SJSA1 (cell line): Measurements from ENCODE around the gene SEPTIN12. TPM values are rescaled to one million over a fixed set of nuclear protein-coding genes. Genes with fewer than 3 reads are reported as not detected.
"Not testable (repeated sequence)": the region's sequence is repeated elsewhere in the genome, so short reads cannot be mapped to it uniquely, and the experiment has no call there.

Experiments
- DNase-seq, 2 experiments: peaks; one replicate each; pipeline ENCODE4 v3.0.0-alpha.2; 2015 to 2020; ENCODE audit warnings: low spot score in 2 of 2, low read depth in 1 of 2
- H3K27ac ChIP-seq: fragments of 250-450 bp; sonication (Bioruptor Pico); 2 replicates; pipeline ENCODE4 v1.5.1; 2020; ENCODE audit warnings: mild to moderate bottlenecking, moderate library complexity
- H3K27me3 ChIP-seq: fragments of 250-450 bp; sonication (Bioruptor Pico); replicated peaks from 2 replicates; pipeline ENCODE4 v1.5.1; 2020; ENCODE audit warnings: mild to moderate bottlenecking, moderate library complexity
- H3K36me3 ChIP-seq: fragments of 250-450 bp; sonication (Bioruptor Pico); 2 replicates; pipeline ENCODE4 v1.5.1; 2020; ENCODE audit warnings: mild to moderate bottlenecking
- H3K4me1 ChIP-seq: fragments of 250-450 bp; sonication (Bioruptor Pico); replicated peaks from 2 replicates; pipeline ENCODE4 v1.6.1; 2021; ENCODE audit warnings: mild to moderate bottlenecking
- H3K4me3 ChIP-seq: fragments of 250-450 bp; sonication (Bioruptor Pico); 2 replicates; pipeline ENCODE4 v1.5.1; 2020; ENCODE audit warnings: mild to moderate bottlenecking
- H3K9me3 ChIP-seq: fragments of 250-450 bp; sonication (Bioruptor Pico); replicated peaks from 2 replicates; pipeline ENCODE4 v1.5.1; 2020; ENCODE audit warnings: mild to moderate bottlenecking
- total RNA-seq: library from RNA; depleted of rRNA; stranded (reverse); fragments of >200 nt; shearing (Covaris generic); gene quantifications from 2 replicates; pipeline ENCODE4 v1.2.3, GENCODE V29; 2014

The SEPTIN12 gene
- total RNA-seq, 1 experiment from 2014 or later, result not detected

DNA sequence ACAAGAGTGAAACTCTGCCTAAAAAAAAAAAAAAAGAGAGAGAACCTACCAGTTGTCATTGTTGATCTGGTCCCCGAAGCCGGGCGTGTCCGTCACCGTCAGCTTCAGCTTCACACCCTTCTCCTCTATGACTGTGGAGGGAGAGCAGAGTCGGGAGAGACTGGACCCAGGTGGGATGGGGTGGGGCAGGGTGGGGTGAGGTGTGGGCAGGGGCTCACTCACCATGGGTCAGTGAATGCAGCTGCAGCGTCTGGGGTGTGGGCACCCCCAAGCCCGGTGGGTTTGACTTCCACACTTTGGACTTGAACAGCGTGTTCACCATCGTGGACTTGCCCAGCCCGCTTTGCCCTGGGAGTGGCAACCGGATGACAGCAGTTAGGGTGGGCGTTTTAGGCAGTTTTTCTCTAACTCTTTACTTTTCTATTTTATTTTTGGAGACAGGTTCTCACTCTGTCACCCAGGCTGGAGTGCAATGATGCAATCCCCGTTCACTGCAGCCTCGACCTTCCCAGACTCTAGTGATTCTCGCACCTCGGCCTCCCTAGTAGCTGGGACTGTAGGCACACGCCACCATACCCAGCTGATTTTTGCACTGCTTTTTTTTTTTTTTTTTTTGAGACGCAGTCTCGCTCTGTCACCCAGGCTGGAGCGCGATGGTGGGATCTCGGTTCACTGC, 2.2 kb downstream of the SEPTIN12 start:
- no peak overlapping the region for H3K4me3 ChIP-seq
- no peak for DNase-seq
- no peak overlapping the region for H3K27ac ChIP-seq
- no peaks in the 10 kb centered on the region for H3K4me1 ChIP-seq
- no peaks in the 10 kb centered on the region; the same call in 1 of the 2 replicates for H3K27me3 ChIP-seq
- no peaks in the 10 kb centered on the region for H3K36me3 ChIP-seq
- no peaks in the 10 kb centered on the region for H3K9me3 ChIP-seq

DNA sequence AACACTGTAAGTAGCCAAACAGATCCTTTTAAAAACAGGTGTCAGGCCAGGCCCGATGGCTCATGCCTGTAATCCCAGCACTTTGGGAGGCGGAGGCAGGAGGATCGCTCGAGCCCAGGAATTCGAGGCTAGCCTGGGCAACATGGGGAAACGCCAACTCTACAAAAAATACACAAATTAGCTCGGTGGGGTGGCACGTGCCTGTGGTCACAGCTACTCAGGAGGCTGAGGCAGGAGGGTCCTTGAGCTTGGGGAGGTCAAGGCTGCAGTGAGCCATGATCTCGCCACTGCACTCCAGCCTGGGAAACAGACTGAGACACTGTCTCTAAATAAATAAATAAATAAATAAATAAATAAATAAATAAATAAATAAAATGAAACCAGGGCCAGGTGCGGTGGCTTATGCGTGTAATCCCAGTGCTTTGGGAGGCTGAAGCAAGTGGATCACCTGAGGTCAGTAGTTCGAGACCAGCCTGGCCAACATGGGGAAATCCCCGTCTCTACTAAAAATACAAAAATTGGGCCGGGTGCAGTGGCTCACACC, 3.6 kb downstream of the SEPTIN12 start:
- not testable (repeated sequence) for DNase-seq, H3K36me3 ChIP-seq, H3K27ac ChIP-seq, H3K4me1 ChIP-seq, H3K27me3 ChIP-seq, H3K4me3 ChIP-seq, H3K9me3 ChIP-seq

DNA sequence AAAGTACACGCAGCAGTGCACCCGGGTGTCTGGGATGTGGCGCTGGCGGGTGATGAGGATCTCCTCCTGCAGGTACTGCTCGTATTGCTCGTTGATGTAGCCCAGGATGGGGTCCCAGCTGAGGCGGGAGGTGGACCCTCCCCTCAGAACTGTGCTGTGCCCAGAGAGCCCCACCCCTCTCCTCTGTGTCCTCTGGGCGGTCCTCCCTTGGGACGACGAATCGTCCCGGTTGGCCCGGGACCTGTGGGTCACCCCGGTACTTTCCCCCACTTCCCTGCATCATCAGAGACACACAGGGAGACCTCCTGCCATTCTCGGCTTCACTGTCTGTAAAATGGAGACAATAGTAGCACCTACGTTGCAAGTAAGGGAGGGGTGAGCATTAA, 4.2 kb downstream of the SEPTIN12 start:
- no peak for DNase-seq
- no peaks in the 10 kb centered on the region for H3K36me3 ChIP-seq
- H3K4me3 ChIP-seq, result no peak overlapping the region
- H3K27me3 ChIP-seq, result no peaks in the 10 kb centered on the region; the same call in 1 of the 2 replicates
- H3K27ac ChIP-seq, result no peak overlapping the region
- no peaks in the 10 kb centered on the region for H3K4me1 ChIP-seq
- no peaks in the 10 kb centered on the region for H3K9me3 ChIP-seq

DNA sequence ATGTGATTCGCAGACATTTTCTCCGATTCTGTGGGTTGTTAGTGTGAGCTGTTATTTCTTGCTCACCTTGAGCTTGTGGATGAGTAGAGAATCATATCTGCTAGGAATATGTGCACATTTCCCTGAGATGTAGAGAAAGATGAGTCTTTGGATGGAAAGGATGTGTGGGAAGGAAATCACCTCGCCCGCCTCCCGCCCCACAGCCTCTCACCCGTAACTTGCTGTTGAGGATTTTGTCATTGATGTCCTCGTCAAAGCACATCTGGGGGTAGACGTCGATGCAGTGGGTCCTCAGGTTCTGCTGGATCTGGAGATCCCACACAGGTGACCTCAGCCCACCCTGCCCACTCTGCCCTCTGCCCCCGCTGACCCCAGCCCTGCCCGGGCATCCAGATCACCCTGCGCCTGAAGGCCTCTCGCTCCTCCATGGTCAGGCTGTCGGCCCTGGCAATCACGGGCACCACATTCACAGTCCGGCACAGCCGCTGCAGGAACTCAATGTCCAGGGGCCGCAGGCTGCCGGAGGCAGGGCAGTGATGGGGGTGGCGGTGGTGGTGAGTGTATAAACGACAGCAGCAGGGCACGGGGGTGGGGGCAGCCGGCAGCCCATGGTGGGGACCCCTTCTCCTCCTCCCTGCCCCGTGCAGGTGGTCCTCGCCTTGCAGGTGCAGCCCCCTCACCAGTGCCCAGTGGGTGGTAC, 4.7 kb downstream of the SEPTIN12 start:
- no peak overlapping the region for H3K4me3 ChIP-seq
- no peaks in the 10 kb centered on the region for H3K4me1 ChIP-seq
- no peak for DNase-seq
- no peaks in the 10 kb centered on the region for H3K36me3 ChIP-seq
- no peaks in the 10 kb centered on the region; the same call in 1 of the 2 replicates for H3K27me3 ChIP-seq
- H3K9me3 ChIP-seq, result no peaks in the 10 kb centered on the region
- no peak overlapping the region for H3K27ac ChIP-seq

DNA sequence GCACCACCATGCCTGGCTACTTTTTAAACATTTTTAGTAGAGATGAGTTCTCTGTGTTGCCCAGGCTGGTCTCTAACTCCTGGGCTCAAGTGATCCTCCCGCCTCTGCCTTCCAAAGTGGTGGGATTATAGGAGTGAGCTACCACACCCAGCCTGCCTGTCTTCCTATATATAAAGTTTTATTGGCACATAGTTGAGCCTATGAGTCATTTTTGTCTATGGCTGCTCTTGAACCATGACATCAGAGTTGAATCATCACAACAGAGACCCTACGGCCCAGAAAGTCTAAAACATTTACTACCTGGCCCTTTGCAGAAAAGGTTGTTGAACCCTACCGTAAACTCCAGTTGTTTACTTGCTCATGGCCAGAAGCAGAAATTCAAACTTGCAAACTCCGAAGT, 7.9 kb downstream of the SEPTIN12 start:
- H3K9me3 ChIP-seq, result no peaks in the 10 kb centered on the region
- H3K27me3 ChIP-seq, result no peaks in the 10 kb centered on the region; the same call in 1 of the 2 replicates
- H3K4me3 ChIP-seq, result no peak overlapping the region
- H3K36me3 ChIP-seq, result no peaks in the 10 kb centered on the region
- no peak overlapping the region for H3K27ac ChIP-seq
- DNase-seq, result no peak
- H3K4me1 ChIP-seq, result no peaks in the 10 kb centered on the region

DNA sequence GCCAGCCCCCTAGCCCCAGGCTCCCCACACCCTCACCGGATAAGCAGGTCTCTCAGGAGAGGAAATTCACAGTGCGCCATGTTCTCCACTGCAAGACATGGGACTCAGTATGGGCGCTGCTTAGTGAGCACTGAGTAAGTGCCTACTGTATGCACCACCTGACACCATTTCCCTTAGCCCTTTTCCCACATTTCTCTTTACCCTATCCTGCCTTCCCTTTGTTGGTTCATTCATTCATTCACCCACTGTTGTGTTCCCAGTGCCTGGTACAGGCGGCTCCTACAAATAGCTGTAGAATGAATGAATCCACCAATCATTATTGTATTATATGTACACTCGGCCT, 10.1 kb downstream of the SEPTIN12 start:
- no peaks in the 10 kb centered on the region for H3K4me1 ChIP-seq
- DNase-seq, result no peak

DNA sequence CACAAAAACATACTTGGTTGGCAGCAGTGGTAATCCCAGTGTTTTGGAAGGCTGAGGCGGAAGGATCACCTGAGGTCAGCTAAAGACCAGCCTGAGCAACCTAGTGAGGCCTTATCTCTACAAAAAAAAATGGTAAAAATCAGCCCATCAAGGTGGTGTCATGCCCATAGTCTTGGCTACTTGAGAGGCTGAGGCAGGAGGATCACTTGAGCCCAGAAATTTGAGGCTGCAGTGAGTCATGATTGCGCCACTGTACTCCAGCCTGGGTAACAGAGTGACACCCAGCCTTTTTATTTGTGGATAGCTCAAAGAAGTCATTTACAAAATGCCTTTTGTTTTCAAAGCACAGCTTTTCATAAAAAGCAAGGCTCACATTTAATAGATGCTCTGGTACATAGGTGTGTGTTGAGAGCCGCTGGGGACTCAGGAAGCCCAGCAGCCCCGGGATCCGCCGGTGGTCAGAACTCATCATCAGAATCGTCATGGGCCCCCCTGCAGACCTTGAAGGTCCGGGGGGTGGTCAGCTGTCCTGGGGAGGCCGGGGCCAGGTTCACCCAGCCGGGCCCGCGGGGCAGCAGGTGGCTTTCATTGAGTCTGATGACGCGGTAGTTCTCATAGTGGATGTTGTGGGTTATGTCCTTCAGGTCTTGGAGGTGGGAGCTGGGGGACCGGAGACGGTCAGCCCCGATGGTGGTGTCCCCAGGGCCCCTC, 10.7 kb downstream of the SEPTIN12 start:
- Histone ChIP-seq H3K4me3 (no peak overlapping the region), H3K4me1 (no peaks in the 10 kb centered on the region), H3K27ac (no peak overlapping the region), H3K36me3 (no peaks in the 10 kb centered on the region), H3K9me3 (no peaks in the 10 kb centered on the region), H3K27me3 (no peaks in the 10 kb centered on the region; the same call in 1 of the 2 replicates)
- DNase-seq, result no peak

More for the DNA sequence above, 10.1 kb downstream of the SEPTIN12 start:
- Histone ChIP-seq H3K4me3 (no peak overlapping the region), H3K27ac (no peak overlapping the region), H3K27me3 (no peaks in the 10 kb centered on the region; the same call in 1 of the 2 replicates), H3K9me3 (no peaks in the 10 kb centered on the region), H3K36me3 (no peaks in the 10 kb centered on the region)

DNA sequence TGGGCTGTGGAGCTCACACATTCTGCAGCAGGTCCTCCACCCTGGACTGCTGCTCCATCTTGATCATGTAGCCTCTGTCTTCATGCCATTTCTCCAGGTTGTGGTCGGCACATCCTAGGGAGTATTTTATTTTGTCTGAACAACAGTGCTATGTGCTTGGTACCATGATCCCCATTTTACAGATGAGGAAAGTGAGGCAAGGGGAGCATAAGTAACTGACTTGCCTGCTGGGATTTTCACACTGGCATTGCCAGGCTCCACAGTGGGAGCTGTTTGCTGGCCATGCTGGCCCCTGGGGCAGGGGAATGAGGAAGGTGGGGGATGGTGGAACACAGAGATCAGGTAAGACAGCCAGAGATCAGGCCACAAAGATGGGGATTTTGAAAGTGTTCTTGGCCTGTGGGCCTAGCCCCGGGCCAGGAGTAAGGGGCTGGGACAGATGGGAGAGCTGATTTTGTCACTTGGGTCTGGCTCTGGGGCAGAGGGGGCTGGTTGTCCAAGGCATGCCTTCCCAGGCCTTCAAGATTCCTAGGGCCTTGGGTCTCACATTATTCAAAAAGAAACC, 11.9 kb downstream of the SEPTIN12 start:
- H3K36me3 ChIP-seq, result no peaks in the 10 kb centered on the region
- H3K4me1 ChIP-seq, result no peaks in the 10 kb centered on the region
- H3K4me3 ChIP-seq, result no peak overlapping the region
- no peaks in the 10 kb centered on the region; the same call in 1 of the 2 replicates for H3K27me3 ChIP-seq
- no peak for DNase-seq
- H3K9me3 ChIP-seq, result no peaks in the 10 kb centered on the region
- no peak overlapping the region for H3K27ac ChIP-seq

DNA sequence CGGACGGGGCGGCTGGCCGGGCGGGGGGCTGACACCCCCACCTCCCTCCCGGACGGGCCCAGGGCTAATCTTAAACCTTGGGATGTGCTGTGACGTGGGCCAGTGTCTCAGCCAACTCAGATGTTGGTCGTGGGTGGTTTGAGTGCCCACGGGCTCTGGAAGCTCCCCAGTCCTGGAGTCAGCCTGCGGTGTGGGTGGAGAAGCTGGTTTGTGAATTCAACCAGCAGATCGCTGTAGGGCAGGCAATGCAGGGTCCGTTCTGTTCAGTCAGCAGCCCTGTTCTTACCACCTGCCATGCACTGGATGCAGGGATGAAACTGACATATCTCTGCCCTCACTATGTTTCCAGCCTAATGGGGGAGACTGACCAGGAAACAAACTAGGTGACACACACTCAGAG, 13.1 kb downstream of the SEPTIN12 start:
- no peak overlapping the region for H3K4me3 ChIP-seq
- H3K27ac ChIP-seq, result no peak overlapping the region
- DNase-seq, result no peak
- no peaks in the 10 kb centered on the region for H3K36me3 ChIP-seq
- H3K4me1 ChIP-seq, result no peaks in the 10 kb centered on the region
- H3K27me3 ChIP-seq, result no peaks in the 10 kb centered on the region
- no peaks in the 10 kb centered on the region for H3K9me3 ChIP-seq

DNA sequence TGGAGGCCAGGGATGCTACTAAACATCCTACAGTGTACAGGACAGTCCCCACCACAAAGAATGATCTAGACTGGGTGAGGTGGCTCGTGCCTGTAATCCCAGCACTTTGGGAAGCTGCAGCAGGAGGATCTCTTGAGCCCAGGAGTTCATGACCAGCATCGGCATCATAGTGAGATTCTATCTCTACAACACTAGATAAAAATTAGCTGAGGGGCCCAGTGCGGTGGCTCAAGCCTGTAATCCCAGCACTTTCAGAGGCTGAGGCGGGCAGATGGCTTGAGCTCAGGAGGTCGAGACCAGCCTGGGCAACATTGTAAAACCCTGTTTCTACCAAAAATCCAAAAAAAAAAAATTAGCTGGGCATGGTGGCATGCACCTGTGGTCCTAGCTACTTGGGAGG, 15.8 kb downstream of the SEPTIN12 start:
- H3K36me3 ChIP-seq, result no peaks in the 10 kb centered on the region
- H3K27ac ChIP-seq, result no peak overlapping the region
- DNase-seq, result no peak
- H3K27me3 ChIP-seq, result no peaks in the 10 kb centered on the region
- H3K9me3 ChIP-seq, result no peaks in the 10 kb centered on the region
- H3K4me1 ChIP-seq, result peaks cover 11% of the 10 kb centered on the region
- no peak overlapping the region for H3K4me3 ChIP-seq

DNA sequence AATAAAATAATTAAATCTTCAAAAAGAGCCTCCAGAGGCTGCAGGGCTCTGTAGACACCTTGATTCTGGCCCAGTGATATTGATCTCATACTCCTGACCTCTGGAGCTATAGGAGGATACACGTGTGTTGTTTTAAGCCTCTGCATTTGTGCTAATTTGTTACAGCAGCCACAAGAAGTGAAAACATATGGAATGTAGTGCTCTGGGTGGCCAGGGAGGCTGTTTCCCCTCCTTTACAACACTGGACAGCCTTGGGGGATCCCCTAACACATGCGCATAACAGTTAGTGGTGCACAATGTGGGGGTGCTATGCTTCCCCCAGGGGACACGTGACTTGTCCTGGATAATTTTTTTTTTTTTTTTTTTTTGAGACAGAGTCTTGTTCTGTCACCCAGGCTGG, 16.5 kb downstream of the SEPTIN12 start:
- no peaks in the 10 kb centered on the region for H3K27me3 ChIP-seq
- 0 out of 2 replicates have a peak, but pooled peaks cover 3% of the 10 kb centered on the region for H3K9me3 ChIP-seq
- H3K4me1 ChIP-seq, result peaks cover 11% of the 10 kb centered on the region
- DNase-seq, result no peak
- peaks cover 3% of the 10 kb centered on the region for H3K36me3 ChIP-seq
- H3K4me3 ChIP-seq, result no peak overlapping the region
- no peak overlapping the region for H3K27ac ChIP-seq

DNA sequence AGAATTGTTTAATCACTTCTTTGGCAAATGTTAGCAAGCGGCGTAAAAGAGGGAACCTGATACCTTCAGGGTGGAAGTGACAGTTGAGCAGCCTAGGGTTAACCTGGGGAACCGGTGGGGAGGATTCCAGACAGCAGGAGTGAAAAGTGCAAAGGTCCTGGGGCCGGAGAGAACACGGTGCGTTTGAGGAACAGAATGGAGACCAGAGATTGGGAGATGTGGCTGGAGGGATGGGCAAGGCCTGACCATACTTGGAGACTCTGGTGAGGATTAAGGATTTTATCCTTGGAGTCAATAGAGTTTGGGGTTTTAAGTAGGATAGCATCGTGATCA, 18.9 kb downstream of the SEPTIN12 start:
- H3K4me3 ChIP-seq, result no peak overlapping the region
- DNase-seq, result no peak
- H3K27me3 ChIP-seq, result no peaks in the 10 kb centered on the region
- 0 out of 2 replicates have a peak, but pooled peaks cover 4% of the 10 kb centered on the region for H3K9me3 ChIP-seq
- peaks cover 19% of the 10 kb centered on the region for H3K4me1 ChIP-seq
- H3K27ac ChIP-seq, result no peak overlapping the region
- peaks cover 21% of the 10 kb centered on the region for H3K36me3 ChIP-seq

DNA sequence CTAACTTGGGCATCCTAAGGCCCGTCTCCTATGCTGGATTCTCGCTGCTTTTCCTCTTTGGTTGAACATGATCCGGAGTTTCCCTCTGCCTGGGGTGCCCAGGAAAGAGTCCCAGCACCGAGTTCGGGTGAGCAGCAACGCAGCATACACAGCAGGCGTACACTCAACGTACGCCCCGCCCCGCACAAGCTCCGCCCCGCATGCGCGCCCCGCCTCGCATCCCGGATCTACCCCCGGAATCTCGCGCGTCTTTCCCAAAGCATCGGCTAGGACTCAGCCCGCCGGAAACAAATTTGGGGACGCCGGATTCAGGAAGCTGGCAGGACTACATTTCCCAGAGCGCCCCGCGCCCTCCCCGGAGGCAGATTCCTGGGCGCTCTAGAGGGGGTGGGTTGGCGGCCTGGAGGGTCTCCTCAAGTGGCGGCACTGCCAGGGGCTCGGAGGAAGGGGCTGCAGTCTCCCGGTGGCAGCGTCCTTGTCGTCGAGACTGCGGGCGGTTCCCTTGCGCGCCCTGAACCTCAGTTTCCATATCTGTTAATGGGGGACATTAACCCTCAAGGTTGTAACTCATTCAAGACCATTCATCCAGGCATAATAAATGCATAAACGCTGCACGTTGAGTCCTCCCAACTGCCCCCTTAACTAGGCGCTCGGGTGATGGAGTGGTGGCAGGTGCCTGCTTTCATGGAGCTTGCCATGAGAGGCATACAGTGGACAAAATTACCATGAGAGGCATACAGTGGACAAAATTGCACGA, 19.4 kb downstream of the SEPTIN12 start:
- Histone ChIP-seq H3K36me3 (peaks cover 27% of the 10 kb centered on the region), H3K4me3 (peak overlapping the region; percentile 38), H3K4me1 (peaks cover 19% of the 10 kb centered on the region), H3K27ac (peak overlapping the region; percentile 26; the same call in 1 of the 2 replicates), H3K27me3 (no peaks in the 10 kb centered on the region), H3K9me3 (0 out of 2 replicates have a peak, but pooled peaks cover 4% of the 10 kb centered on the region)
- peak; percentile 79 to 97 for DNase-seq
